ELF-1 (cell line): ENCODE data around the gene MYH14.
A peak's percentile ranks its signal among the peaks of the same experiment; 100 is the strongest.

Source experiments
- DNase-seq: peaks from one replicate; pipeline ENCODE4 v3.0.0-alpha.2; 2016; ENCODE audit warnings: low read depth, low spot score

MYH14 gene

DNA sequence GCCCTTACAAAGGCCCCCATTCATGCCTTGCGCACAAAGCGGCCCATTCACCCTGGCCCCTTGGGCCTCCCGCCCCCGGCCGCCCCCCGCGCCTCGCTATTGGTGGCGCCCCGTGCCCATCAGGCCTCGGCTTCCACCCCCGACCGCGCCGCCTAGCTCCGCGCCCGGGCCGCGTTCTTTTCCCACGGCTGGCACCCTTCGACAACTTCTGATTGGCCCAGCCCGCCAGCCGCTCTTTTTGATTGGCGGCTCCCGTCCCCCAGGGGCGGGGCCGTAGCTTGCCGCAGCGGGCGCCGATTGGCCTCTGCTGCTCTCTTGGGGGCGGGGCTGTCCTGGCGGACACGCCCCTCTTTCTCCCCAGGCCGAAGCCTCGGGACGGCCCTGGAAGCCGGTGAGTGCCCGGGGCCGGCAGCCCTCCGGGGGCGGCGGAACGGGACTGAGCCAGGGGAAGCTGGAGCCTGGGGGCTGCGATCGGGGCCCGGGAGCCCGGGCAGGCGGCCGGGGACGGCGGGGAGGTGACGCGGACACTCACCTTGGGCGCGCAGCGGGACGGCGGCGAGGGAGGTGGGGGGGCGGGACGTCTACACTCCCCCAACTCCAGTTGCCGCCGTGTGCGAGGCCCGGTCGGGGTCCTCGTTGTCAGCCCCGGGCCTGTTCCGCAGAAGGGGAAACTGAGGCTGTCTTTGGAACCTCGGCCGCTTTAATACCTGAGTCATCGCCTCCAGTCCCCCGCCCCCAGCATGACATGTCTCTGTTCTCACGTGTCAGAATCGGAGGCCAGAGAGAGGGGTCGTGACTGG lies at the start of gene MYH14:
Gene MYH14 (plus strand): TSS at position 342 of the 800 bp plus-strand sequence. CDS start 6,744 bp downstream, outside the sequence.
- DNase-seq: peak; percentile 94

DNA sequence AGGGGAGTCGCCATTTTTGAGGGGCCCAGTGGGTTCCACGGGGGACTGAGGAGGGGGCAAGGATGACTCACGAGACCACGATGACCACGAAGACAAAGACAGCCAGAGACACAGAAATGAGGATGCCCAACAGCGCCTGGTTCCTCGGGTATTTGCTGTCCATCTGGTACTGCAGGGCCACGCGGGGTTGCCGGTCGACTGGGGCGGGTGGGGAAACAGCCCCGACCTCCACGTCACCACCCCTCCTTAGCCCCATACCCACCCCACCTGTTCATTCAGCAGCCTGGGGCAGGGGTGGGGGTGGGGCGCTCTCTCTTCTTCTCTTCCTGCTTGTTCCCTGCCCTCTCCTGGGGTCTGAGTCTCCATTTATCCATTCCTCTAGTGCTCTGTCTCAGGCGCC lies 48.9 kb upstream of the MYH14 start:
- no peak for DNase-seq

DNA sequence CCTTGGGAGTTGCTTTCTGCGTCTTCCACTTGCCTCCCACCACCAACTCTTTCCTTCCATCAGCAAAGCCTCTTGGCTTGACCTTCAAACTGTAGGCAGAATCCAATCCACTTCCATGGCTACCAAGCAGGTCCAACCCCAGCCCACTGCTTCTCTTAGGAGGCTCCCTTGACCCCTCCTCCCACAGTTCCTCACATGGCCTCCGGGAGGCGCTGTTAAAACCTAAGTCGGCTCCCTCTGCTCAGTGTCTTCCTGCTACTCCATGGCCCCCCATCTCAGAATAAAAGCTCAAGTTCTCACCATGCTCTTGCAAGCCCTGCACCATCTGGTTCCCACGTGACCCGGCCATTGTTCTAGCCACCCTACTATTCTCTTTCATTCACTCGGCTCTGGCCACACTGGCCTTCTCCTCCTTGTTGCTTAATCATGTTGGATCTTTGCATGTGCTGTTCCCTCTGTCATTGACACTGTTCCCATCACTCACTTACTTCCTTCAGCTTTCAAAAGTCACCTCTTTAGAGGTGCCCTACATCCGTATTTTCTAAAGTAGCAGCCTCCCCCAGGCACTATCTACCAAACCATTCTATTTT lies 47.8 kb upstream of the MYH14 start:
- DNase-seq: no peak

DNA sequence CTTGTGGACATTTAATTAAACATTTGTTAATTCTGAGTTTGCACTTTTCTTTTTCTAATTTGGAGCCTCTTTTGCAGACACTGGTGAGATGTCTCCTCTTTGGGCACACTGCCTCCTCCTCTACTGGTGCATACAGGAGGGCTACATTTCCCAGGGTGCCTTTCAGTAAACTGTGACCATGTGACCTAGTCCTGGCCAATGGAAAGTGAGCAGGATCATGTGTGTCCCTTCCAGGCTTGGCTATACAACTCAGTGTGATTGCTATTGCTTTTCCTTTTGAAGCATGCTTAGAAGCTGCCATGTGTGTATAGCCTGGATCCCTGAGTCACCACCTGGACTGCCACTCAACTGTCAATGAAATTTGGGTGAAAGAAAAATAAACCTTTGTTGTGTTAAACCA lies 44.8 kb upstream of the MYH14 start:
- no peak for DNase-seq

DNA sequence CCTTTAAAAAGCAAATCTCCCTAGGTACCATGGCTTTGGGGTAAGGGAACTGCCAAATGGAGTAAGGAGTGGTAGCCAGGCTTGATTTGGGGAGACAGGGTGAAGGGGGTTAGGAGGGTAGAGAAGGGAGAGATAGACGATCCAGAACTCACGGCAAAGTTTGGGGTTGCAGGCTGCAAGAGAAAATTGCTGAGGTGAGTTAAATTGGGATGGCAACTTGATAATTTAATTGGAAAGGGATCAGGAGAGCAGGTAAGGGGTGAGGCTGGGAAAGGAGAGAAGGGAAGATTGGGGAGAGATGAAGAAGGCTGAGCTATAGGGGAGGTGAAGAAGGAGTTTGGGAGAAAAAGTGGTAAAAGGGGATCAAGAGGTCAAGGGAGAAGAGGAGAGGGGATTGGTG lies 44.3 kb upstream of the MYH14 start:
- DNase-seq: no peak

DNA sequence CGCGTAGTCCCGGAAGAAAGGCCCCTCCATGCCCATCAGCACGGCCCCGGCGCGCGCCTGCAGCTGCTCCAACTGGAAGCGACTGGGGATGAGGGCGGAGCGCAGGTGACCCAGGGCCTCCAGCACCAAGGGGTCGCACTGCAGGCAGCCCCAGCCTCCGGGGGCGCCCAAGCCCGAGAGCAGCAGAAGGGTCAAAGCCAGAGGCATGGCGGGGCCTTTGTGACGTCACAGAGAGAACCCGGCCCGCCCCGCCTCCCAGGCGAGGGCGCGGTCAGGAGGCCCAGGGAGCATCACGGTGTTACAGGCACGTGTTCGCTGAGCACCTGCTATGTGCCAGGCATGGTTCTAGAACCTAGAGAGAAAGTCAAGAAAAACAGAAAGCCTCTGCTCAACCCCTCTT lies 40.4 kb upstream of the MYH14 start, which contains the start of gene IZUMO2:
Gene IZUMO2 (minus strand): TSS at position 294 of the 400 bp plus-strand sequence. CDS start 87 bp downstream, at position 207.
- DNase-seq: peak; percentile 59

DNA sequence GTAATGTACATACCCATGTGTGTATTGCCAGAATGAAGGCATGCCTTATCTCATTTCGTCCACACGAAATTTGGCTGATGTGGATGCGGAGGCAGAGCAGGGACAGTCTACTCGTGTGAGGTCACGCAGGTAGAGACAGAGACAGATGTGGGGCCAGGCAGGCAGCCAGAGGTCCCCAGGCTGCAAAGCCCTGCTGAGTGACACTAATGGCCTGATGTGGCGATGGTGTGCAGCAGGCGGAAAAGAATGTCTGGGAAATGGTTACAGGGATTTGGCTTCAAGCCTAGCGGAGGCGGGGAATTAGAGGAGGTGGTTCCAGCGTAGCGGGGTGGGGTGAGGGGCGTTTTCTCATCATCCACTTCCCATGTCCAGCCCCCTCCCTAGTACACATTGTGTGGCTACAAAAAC lies 36.1 kb upstream of the MYH14 start:
- DNase-seq: peak; percentile 58

DNA sequence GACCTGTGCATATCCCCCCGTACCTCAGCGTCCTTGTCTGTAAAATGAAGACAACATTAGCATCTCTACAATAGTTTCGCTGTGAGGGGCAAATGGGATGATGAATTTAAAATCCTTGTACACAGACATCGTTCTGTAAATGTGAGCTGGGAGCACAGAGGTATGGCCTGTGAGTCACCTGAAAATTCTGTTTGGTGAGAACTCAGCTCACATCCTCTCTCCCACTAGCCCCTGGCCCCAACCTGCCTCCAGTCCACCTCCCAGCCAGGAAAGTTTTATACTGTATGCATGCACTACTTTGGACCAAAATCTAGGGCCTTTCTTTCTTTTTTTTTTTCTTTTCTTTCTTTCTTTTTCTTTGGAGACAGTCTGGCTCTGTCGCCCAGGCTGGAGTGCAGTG lies 31.7 kb upstream of the MYH14 start:
- no peak for DNase-seq

DNA sequence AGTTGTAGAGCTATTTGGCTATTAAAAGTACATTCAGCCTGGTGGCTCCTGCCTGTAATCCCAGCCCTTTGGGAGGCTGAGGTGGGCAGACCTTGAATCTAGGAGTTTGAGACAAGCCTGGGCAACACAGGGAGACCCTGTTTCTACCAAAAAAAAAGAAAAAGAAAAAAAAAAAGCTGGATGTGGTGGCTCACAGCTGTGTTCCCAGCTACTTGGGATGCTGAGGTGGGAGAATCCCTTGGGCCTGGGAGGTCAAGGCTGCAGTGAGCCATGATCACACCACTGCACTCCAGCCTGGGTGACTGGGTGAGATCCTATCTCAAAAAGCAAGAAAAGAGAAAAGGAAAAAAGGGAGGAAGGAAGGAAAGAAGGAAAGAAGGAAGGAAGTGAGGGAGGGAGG lies 30.7 kb upstream of the MYH14 start:
- no peak for DNase-seq

DNA sequence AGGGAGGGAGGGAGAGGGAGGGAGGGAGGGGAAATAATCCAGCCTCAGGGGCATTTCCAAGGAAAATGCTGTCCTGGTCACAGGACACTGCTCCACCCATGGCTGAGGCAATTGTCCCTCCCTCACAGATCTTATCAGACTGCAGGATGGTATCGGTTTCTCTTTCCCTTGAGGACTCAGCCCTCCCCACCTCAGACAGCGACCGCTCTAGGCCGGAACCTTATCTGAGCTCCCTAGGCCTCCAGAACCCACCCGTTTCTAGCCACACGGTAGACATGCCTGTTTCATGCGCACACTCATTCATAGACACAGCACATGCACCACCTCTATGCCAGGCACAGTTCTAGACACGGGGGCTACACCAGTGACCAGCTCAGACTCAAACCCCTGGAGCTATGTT lies 30.3 kb upstream of the MYH14 start:
- peak; percentile 68 for DNase-seq

DNA sequence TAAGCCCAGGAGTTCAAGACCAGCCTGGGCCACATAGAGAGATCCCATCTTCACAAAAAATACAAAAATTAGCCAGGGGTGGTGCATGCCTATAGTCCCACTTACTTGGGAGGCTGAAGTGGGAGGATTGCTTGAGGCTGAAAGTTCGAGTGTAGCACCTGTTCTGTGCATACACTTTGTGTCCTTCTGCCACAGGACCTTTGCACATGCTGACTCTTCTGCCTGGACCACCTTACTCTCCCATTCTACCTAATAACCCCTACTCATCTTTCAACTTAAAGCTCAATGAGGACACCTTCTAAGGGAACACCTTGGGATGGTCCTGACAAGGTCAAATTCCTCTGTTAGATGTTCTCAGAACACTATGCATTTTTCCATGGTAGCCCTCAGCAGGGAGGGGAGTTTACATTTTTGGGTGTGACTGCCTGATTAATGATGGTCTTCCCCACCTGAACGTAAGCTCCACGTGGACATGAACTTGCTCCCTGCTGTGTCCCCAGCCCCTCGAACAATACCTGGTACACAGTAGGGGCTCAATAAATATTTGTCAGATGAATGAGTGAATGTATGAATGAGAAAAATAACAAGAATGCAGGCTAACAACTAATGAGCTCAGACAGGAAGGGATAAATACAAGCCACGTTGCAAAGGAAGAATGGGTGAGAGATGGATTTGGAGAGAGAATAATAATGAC lies 29.2 kb upstream of the MYH14 start:
- DNase-seq: no peak

DNA sequence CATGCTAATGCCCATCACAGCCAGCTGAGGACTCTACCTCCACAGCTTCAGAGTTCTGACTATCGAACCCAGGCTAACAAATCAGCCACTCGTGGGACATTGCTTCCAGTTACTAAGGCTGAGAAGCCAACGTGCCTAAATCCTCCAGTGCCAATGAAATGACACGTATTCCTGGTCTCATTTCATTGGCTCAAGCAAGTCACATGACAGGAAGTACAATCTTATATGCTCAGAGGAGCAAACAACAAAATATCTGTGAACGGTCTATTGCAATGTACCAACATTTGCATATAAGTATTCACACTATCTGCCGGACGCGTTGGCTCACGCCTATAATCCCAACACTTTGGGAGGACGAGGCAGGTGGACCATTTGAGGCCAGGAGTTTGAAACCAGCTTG lies 27.5 kb upstream of the MYH14 start:
- DNase-seq: no peak

DNA sequence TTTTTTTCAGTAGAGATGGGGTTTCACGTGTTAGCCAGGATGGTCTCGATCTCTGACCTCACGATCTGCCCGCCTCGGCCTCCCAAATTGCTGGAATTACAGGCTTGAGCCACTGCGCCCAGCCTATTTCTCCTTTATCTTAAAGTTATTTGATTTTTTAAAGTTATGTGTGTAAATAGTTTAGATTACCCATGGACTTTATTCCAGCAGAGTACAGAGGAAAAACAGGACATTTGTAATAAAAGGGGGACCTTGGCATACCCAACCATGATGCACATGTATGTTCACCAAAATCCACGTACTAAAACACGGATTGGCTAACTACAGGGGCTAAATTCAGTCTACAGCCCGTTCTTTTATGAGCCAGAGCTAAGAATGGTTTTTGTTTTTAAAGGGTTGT lies 26.6 kb upstream of the MYH14 start:
- no peak for DNase-seq

DNA sequence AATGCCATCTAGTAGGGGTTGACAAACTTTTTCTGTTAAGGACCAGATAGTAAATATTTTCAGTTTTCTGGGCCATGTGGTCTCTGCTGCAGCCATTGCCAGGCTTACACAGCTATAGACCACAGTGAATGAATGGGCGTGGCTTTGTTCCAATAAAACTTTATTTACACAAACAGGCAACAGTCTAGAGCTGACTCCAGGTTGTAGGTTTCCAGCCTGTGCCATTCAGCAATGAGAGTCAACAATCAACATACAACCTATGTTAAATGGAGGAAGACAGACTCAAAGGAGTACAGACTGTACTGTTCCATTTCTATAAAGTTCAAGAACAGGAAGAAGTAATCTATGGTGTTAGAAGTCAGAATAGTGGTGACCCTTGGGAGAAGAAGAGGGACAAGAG lies 25.1 kb upstream of the MYH14 start:
- DNase-seq: no peak

DNA sequence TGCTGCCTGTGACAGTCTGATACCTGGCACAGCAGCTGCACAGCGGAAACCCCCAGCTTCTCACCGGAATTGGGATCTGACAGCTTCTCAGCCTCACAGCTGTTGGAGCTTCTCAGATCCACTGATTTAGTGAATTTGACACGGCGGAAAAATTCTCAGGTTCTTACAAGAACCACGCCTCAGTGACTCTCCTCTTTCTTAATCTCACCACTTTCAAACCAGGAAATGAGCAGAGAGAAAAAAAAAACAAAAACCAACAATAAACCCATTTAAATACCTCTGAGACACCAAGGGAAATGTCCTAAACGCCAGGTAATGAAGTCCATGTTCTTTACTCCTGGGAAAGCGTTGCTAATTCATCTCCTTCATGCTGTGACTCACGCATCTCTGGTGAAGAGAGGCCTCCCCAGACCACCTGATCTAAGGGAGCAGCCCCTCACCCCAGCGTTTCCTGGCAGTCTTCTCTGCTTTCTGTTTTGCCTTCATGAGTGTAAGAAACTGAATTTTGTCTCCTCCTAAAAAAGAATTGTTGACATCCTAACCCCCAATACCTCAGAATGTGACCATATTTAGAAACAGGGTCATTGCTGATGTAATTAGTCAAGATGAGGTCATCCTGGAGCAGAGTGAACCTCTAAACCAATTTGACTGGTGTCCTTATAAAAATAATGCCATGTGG lies 24.4 kb upstream of the MYH14 start:
- no peak for DNase-seq

DNA sequence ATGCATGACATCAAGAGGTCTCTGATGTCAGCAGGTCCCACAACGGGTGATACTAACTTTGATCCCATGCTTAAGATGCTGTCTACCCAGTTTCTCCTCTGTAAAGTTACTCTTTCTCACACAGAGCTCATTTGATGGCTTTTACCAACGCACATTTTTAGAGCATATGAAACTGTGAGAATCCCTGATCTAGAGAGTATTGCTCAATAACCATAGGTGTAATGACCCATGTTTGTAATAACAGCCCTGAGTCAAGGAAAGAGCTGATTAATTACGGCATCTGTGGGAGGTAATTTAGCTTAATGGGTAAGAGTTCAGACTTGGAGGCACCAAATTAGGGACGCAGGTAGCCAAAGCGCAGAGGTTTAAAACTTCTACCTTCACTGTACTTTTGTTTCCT lies 22.3 kb upstream of the MYH14 start:
- no peak for DNase-seq

DNA sequence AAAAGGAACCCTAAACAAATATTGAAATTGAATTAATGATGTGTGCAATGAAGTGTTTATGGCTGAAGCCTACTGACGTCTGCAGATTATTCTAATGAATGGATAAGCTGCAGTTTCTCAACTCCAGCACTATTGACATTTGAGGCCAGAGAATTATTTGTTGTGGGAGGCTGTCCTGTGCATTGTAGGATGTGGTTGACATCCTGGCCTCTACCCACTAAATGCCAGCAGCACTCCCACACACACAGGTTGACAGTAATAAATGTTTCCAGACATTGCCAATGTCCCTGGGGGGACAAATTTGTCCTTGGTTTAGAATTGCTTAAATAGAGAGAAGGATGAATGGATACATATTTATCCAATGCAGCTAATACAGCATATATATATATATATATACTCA lies 19.2 kb upstream of the MYH14 start:
- no peak for DNase-seq

DNA sequence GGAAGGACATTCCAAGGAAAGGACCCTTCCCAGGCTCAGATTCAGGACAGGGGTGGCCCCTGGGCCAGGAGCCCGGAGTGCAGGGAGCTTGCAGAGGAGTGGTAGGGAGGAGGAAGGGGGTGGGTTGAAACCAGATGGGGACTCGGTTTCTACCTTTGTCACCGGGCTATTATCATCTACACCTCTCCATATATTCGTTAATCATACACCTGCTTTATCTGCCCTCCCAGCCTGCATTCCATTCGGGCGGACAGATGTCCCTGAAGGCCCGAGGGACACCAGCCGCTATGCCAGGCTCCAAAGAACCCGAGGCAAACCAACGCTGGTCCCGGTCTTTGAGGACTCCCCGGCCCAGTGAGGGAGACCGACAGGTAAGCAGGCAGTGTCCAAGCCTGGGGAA lies 15.5 kb upstream of the MYH14 start:
- DNase-seq: no peak

DNA sequence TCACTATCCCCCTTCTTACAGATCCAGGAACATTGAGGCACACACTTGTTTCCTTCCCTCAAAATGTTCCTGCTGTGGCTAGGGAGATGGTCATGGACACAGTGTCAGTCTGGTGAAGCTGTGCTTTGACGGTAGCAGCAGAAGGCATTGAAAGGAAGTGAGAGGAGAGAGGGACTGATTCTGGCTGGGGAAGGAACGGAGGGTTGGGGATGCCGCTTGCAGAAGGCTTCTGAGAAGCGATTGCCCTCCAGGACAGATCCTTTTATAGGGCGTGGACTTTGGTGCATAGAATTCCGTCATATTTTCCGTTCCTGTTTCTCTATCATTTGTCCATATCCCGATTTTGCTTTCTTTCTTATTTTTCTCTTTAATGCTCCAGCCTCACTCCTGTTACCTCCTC lies 14.1 kb upstream of the MYH14 start:
- DNase-seq: no peak

DNA sequence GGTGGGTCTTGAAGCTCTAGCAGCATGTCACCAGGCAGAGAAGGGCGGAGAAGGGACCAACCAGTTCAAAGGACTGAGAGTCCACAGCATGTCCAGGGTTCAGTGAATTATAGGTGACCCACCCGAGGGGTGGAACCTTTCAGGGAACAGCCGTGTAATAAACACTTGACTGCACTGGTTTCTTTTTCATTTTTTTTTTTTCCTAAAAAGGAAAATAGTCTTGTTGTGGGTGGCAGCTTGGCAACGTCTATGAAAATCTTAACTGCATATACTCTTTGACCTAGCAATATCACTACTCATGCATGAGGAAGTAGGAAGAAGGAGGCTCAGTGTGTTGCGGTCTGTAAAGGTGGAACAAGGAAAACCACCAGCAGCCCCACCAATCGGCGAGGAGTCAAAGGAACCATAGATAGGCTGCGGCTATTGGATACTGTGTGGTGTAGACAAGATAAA lies 13.0 kb upstream of the MYH14 start:
- no peak for DNase-seq

DNA sequence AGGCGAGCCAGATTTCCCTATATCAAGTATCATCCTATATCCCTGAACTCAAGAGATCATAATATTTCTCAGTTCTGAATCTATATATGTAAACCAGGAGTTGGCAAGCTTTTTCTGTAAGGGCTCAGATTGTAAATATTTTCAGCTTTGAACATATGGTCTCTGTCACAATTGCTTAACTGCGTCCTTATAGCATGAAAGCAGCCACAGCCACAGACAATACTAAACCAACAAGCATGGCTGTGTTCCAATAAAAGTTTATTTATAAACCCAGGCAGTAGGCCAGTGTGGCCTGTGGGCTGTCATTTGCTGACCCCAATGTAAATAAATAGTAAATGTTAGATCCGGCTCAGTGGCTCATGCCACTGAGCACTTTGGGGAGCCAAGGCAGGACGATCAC lies 12.2 kb upstream of the MYH14 start:
- no peak for DNase-seq
